Measurements from ENCODE around the gene PAM. TPM values are rescaled to one million over a fixed set of nuclear protein-coding genes. Genes with fewer than 3 reads are reported as not detected.

PAM gene
- total RNA-seq, 1 donor, result 266 TPM

DNA sequence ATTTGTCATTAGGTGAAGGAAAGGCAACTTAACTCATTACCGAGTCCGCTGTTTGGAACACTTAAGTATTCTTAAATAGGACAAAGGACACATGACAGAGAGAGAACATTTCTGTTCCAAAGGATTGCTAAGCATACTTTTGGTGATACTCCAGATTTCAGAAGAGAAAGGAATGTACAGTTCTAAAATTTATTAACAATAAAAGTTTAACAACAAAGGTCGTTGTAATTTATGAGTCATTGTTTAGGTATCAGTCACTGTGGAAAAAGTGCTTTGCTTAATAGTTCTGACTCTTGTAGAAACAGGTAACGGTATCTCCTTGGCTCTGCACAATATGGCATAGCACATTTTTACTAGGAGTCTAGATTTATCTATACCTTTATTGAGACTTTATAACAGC lies 36.3 kb upstream of the PAM start:
- peak; percentile 31 for DNase-seq (ENCODE audit: low read depth)

DNA sequence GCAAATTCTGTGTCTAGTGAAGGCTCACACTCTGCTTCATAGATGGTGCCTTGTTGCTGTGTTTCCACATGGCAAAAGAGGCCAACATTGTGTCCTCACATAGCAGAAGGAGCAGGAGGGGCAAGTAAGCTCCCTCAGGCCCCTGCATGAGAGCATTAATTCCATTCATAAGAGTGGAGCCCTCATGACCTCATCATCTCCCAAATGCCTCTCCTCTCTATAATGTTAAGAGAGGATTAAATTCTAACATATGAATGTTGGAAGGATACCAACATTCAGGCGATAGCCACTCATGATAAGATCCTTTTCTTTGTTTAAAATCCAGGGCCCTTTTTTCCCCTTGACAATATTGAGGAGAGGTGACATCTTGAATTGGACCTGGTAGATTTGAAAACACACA lies 35.2 kb upstream of the PAM start:
- DNase-seq (ENCODE audit: low read depth), result no peak
- TF ChIP-seq, protein P1, sequence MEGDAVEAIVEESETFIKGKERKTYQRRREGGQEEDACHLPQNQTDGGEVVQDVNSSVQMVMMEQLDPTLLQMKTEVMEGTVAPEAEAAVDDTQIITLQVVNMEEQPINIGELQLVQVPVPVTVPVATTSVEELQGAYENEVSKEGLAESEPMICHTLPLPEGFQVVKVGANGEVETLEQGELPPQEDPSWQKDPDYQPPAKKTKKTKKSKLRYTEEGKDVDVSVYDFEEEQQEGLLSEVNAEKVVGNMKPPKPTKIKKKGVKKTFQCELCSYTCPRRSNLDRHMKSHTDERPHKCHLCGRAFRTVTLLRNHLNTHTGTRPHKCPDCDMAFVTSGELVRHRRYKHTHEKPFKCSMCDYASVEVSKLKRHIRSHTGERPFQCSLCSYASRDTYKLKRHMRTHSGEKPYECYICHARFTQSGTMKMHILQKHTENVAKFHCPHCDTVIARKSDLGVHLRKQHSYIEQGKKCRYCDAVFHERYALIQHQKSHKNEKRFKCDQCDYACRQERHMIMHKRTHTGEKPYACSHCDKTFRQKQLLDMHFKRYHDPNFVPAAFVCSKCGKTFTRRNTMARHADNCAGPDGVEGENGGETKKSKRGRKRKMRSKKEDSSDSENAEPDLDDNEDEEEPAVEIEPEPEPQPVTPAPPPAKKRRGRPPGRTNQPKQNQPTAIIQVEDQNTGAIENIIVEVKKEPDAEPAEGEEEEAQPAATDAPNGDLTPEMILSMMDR (IDR thresholded peaks at IDR 0.05; ENCODE audit: insufficient read depth, low read depth, low read length), result no peak

More for the DNA sequence above, 36.3 kb upstream of the PAM start:
- no peak overlapping the region for H3K4me3 ChIP-seq (ENCODE audit: low read depth, low read length)
- TF ChIP-seq, protein P1 (IDR thresholded peaks at IDR 0.05; ENCODE audit: insufficient read depth, low read depth, low read length), result no peak

DNA sequence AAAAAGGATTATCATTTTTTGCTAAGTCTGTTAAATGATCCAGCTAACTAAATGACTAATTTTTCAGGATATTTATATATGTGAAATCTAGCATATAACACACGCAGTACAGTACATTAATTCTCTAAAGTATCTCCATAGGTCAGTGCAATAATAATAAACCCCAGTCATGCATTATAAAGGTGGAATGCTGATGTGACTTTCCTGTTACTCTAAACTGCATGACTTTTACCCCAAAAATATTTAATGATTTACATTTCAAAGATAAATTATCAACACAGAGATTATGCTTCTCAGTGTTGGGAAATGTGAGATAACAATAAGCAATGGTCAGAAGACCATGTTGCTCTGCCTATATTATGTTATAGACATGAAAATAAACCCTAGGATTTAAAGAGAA lies 34.1 kb upstream of the PAM start:
- peak; percentile 39 for DNase-seq (ENCODE audit: low read depth)
- TF ChIP-seq, protein P1 (IDR thresholded peaks at IDR 0.05; ENCODE audit: insufficient read depth, low read depth, low read length), result no peak
- H3K4me3 ChIP-seq (ENCODE audit: low read depth, low read length), result no peak overlapping the region

More for the DNA sequence above, 35.2 kb upstream of the PAM start:
- no peak overlapping the region for H3K4me3 ChIP-seq (ENCODE audit: low read depth, low read length)

DNA sequence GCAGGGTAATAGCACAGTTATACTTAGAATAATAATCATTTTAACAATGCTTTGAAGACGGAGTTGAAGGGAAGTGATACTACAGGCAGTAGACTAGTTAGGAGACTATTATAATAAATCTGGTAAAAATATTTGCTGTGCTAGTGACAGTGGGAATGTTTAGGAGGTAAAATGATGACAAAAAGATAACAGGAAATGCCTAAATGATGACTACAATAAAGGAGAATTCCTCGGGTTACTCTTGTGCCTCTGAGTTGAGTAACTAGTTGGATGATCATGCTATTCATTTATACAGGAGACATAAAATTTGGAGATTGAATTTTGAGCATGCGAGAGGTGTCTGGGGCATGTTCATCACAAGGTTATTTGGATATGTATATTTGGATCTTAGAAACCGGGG lies 32.2 kb upstream of the PAM start:
- TF ChIP-seq, protein P1 (IDR thresholded peaks at IDR 0.05; ENCODE audit: insufficient read depth, low read depth, low read length), result no peak
- peak; percentile 51 for DNase-seq (ENCODE audit: low read depth)
- H3K4me3 ChIP-seq (ENCODE audit: low read depth, low read length), result no peak overlapping the region

DNA sequence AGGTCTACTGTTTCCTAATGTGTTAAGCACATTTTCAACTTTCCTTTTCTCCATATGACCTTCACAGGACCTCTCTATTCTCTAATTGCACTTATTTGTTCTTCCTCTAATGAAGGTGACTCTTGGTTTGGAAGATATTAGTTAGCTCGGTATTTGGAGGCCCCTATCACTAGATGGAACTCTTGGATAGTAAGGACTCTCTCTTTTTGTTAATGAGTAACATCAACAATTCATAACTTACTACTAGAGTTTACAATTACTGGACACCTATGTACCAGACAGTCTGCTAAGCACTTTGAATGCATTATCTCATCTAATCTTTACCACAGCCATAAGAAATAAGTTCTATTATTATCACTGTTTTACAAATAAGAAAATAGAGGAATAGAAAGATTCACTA lies 23.4 kb upstream of the PAM start:
- H3K4me3 ChIP-seq (ENCODE audit: low read depth, low read length), result no peak overlapping the region
- TF ChIP-seq, protein P1 (IDR thresholded peaks at IDR 0.05; ENCODE audit: insufficient read depth, low read depth, low read length), result no peak
- DNase-seq (ENCODE audit: low read depth), result no peak

DNA sequence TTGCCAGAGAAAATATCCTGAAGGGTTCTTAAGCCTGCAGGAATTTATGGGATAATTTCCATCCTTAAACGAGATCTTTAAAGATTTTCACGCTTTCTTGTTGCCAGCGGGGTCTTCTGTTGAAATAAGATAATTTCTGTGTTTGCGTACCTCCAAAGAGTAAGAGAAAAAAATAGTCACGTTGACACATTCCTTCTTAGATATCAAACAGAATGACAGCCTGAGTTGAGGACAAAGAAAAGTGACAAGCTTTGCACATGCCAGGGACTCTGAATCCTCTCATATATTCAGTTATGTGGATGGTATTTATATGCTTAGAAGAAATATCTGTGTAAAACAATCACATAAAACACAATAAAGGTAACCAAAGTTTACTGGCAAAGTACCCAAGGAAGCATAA lies 21.6 kb upstream of the PAM start:
- no peak for DNase-seq (ENCODE audit: low read depth)
- no peak overlapping the region for H3K4me3 ChIP-seq (ENCODE audit: low read depth, low read length)
- TF ChIP-seq, protein P1 (IDR thresholded peaks at IDR 0.05; ENCODE audit: insufficient read depth, low read depth, low read length), result no peak

DNA sequence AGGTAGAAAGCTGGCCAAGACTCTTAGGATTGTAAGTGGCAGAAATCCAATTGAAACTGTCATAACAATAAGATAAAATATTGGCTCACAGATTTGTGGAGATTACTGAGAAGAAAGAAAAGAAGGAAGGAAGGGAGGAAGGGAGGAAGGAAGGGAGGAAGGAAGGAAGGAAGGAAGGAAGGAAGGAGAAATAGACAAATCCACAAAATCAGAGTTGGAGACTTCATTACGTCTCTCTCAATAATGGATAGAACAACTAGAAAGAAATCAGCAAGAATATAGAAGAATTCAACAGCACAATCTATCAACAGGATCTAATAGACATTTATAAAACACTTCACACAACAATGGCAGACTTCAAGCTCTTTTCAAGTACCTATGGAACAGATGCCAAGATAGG lies 17.9 kb upstream of the PAM start:
- TF ChIP-seq, protein P1 (IDR thresholded peaks at IDR 0.05; ENCODE audit: insufficient read depth, low read depth, low read length), result no peak
- H3K4me3 ChIP-seq (ENCODE audit: low read depth, low read length), result no peak overlapping the region
- no peak for DNase-seq (ENCODE audit: low read depth)
